CD4-positive, alpha-beta T cell (primary cell): ENCODE results near the gene STRN3. TPM values are rescaled to one million over a fixed set of nuclear protein-coding genes. Genes with fewer than 3 reads are reported as not detected.

Experiments used
- ATAC-seq: fragments of 200-7000 bp; cut with Tn5 transposase; one replicate; pipeline ENCODE4 v1.10.0; 2022; ENCODE audit warnings: mild to moderate bottlenecking; ENCODE audit not compliant: poor library complexity
- CTCF ChIA-PET: fragments of 350-600 bp; sonication (Branson Sonifier 250); formaldehyde crosslinking; loops from one replicate; lab custom pipeline; 2021; ENCODE audit warnings: antibody characterized with exemption, inconsistent platforms; lab: Charles Lee
- POLR2A ChIA-PET: fragments of 350-600 bp; sonication (Branson Sonifier 250); formaldehyde crosslinking; loops from one replicate; lab custom pipeline; 2021; ENCODE audit warnings: antibody characterized with exemption, inconsistent platforms; lab: Charles Lee
- DNase-seq, 14 experiments: peaks; one replicate each; pipeline ENCODE4 v3.0.0-alpha.2; 2013 to 2020; ENCODE audit warnings: mixed read lengths in 2 of 14
- H3K27ac ChIP-seq, 2 donors: one replicate each; pipeline versions ENCODE4 v1.5.1 to v1.7.0; 2013; ENCODE audit warnings: low read length in 2 of 2, low read depth in 1 of 2, mild to moderate bottlenecking in 1 of 2
- H3K27me3 ChIP-seq, 2 experiments: 1 replicate in 1 of 2; 2 replicates in 1 of 2; pipeline versions ENCODE4 v1.6.1 to v1.7.0; 2013; ENCODE audit warnings: low read length in 2 of 2, control low read depth in 1 of 2, mild to moderate bottlenecking in 1 of 2, moderate library complexity in 1 of 2; ENCODE audit not compliant: insufficient read depth in 2 of 2, control insufficient read depth in 1 of 2
- H3K36me3 ChIP-seq: one replicate; pipeline ENCODE4 v1.6.1; 2013; ENCODE audit warnings: low read length, control low read depth; ENCODE audit not compliant: insufficient read depth
- H3K4me1 ChIP-seq: one replicate; pipeline ENCODE4 v1.6.1; 2013; ENCODE audit warnings: low read length, control low read depth; ENCODE audit not compliant: insufficient read depth
- H3K4me3 ChIP-seq: one replicate; pipeline ENCODE4 v1.5.1; 2013; ENCODE audit warnings: mild to moderate bottlenecking, low read length, moderate library complexity
- H3K9me3 ChIP-seq, 2 experiments: 1 replicate in 1 of 2; 2 replicates in 1 of 2; pipeline versions ENCODE4 v1.6.1 to v1.7.0; 2013; ENCODE audit warnings: low read length in 2 of 2, mild to moderate bottlenecking in 2 of 2, control low read depth in 1 of 2, moderate library complexity in 1 of 2; ENCODE audit not compliant: control insufficient read depth in 1 of 2, insufficient read depth in 1 of 2
- H3K27ac Mint-ChIP-seq: one replicate; pipeline ENCODE4 v1.8.0; 2020; ENCODE audit warnings: mixed read lengths
- H3K27me3 Mint-ChIP-seq: one replicate; pipeline ENCODE4 v1.8.0; 2021; ENCODE audit warnings: mixed read lengths
- H3K36me3 Mint-ChIP-seq: one replicate; pipeline ENCODE4 v1.8.0; 2021; ENCODE audit warnings: low read depth, mixed read lengths
- H3K4me1 Mint-ChIP-seq: one replicate; pipeline ENCODE4 v1.8.0; 2021; ENCODE audit warnings: low read depth, mixed read lengths
- H3K4me3 Mint-ChIP-seq: one replicate; pipeline ENCODE4 v1.8.0; 2020; ENCODE audit warnings: mild to moderate bottlenecking, mixed read lengths
- H3K9me3 Mint-ChIP-seq: one replicate; pipeline ENCODE4 v1.8.0; 2020; ENCODE audit warnings: mixed read lengths
- intact Hi-C, 2 experiments: fragments of 100-400 bp; cut with DNase I in 1 of 2; cut with micrococcal nuclease in 1 of 2; formaldehyde crosslinking; loops; one replicate each; pipeline versions ENCODE4 v1.15.1 to v1.9.0; 2023 to 2025; cut with DNase I, micrococcal nuclease
- total RNA-seq, 174 experiments: library from RNA in 2 of 174; stranded (reverse) in 2 of 174; gene quantifications; one replicate each; pipeline ENCODE4 v1.2.3 and lab custom pipeline; 2021 to 2026
- TF ChIP-seq, protein P1 (sequence below): fragments of 200-600 bp; IDR thresholded peaks from one replicate; pipeline ENCODE4 v1.8.0; 2022; ENCODE audit warnings: antibody characterized with exemption, mild to moderate bottlenecking

STRN3 gene
- total RNA-seq, 2 experiments from 2014 or later, result 15.1 to 16.9 TPM

DNA sequence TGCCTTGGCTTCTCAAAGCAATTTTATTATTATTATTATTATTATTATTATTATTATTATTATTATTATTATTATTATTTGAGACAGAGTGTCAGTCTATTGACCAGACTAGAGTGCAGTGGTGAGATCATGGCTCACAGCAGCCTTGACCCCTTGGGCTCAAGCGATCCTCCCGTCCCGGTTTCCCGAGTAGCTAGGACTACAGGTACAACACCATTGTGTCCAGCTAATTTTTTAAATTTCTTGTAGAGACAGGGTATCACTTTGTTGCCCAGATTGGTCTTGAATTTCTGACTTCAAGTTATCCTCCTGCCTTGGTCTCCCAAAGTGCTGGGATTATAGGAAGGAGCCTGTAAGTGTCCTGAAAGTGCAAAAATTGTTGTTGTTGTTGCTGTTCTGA is 12.3 kb downstream of the STRN3 start:
- TF ChIP-seq, protein P1, sequence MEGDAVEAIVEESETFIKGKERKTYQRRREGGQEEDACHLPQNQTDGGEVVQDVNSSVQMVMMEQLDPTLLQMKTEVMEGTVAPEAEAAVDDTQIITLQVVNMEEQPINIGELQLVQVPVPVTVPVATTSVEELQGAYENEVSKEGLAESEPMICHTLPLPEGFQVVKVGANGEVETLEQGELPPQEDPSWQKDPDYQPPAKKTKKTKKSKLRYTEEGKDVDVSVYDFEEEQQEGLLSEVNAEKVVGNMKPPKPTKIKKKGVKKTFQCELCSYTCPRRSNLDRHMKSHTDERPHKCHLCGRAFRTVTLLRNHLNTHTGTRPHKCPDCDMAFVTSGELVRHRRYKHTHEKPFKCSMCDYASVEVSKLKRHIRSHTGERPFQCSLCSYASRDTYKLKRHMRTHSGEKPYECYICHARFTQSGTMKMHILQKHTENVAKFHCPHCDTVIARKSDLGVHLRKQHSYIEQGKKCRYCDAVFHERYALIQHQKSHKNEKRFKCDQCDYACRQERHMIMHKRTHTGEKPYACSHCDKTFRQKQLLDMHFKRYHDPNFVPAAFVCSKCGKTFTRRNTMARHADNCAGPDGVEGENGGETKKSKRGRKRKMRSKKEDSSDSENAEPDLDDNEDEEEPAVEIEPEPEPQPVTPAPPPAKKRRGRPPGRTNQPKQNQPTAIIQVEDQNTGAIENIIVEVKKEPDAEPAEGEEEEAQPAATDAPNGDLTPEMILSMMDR, result no peak
- no peaks in the 10 kb centered on the region for H3K27me3 Mint-ChIP-seq
- Histone ChIP-seq H3K4me3 (no peak overlapping the region), H3K27me3 (no peaks in the 10 kb centered on the region), H3K27ac (no peak overlapping the region), H3K36me3 (peaks cover 4% of the 10 kb centered on the region), H3K4me1 (peaks cover 2% of the 10 kb centered on the region), H3K9me3 (no peaks in the 10 kb centered on the region)
- peaks cover 28% of the 10 kb centered on the region for H3K4me1 Mint-ChIP-seq
- DNase-seq (no peak), ATAC-seq (no peak)
- CTCF ChIA-PET, result no interaction called here
- peaks cover 25% of the 10 kb centered on the region for H3K36me3 Mint-ChIP-seq
- no peak overlapping the region for H3K4me3 Mint-ChIP-seq
- no peak overlapping the region for H3K27ac Mint-ChIP-seq
- H3K9me3 Mint-ChIP-seq, result no peaks in the 10 kb centered on the region
- intact Hi-C loops, result no loop called here
- POLR2A ChIA-PET, result interaction anchor here (0.7 kb wide), 1 partner anchor 13 kb away, joined by 3 read pairs; no protein-coding TSS in a partner anchor

DNA sequence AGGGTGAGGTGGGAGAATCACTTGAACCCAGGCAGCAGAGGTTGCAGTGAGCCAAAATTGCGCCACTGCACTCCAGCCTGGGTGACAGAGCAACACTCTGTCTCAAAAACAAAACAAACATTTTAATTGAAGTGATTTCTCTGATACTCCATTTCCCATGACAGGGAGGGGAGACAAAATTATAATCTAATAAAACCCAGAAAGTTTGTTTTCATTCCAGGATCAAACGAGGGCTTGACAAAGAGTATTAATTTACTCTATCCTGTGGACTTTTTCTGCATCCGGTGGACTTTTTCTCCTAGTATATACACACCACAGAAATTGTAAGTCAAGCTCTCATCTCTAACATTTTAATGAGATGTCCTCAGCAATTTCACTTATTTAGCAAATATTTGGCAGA is 15.2 kb downstream of the STRN3 start:
- no peak for DNase-seq
- H3K27me3 ChIP-seq, result no peaks in the 10 kb centered on the region
- TF ChIP-seq, protein P1, result no peak
- POLR2A ChIA-PET, result no interaction called here
- ATAC-seq, result no peak
- Mint-ChIP-seq H3K27me3 (no peaks in the 10 kb centered on the region), H3K4me3 (no peak overlapping the region), H3K36me3 (peaks cover 24% of the 10 kb centered on the region), H3K4me1 (peaks cover 19% of the 10 kb centered on the region), H3K27ac (no peak overlapping the region), H3K9me3 (no peaks in the 10 kb centered on the region)
- no peak overlapping the region for H3K27ac ChIP-seq
- H3K36me3 ChIP-seq, result peaks cover 13% of the 10 kb centered on the region
- H3K9me3 ChIP-seq, result no peaks in the 10 kb centered on the region
- intact Hi-C loops, result no loop called here
- H3K4me3 ChIP-seq, result no peak overlapping the region
- peaks cover 2% of the 10 kb centered on the region for H3K4me1 ChIP-seq
- CTCF ChIA-PET, result no interaction called here

DNA sequence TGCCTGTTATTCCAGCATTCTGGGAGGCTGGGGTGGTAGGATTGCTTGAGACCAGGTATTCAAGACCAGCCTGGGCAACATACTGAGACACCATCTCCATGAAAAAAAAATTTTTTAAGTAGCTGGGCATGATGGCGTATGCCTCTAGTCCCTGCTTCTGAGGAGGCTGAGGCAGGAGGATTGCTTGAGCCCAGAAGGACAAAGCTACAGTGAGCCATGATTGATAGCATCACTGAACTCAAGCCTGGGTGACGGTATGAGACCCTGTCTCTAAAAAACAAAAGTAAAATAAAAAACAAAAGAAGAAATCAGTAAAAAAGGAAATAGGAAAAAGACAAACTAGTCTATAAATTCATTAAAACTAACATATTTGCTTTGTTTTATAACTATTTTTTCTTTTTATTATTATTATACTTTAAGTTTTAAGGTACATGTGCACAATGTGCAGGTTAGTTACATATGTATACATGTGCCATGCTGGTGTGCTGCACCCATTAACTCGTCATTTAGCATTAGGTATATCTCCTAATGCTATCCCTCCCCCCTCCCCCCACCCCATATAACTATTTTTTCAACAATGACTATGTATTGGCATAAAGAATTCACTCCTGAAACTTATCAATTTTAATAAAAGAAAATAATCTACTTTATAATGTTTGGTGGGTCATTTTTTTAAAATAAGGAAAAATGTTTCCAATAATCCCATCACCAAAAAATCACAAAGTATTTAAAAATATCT is 16.2 kb downstream of the STRN3 start:
- no peak overlapping the region for H3K27ac ChIP-seq
- CTCF ChIA-PET, result no interaction called here
- no peaks in the 10 kb centered on the region for H3K9me3 Mint-ChIP-seq
- H3K9me3 ChIP-seq, result no peaks in the 10 kb centered on the region
- no peak overlapping the region for H3K27ac Mint-ChIP-seq
- H3K4me3 Mint-ChIP-seq, result no peak overlapping the region
- no peak overlapping the region for H3K4me3 ChIP-seq
- H3K27me3 ChIP-seq, result no peaks in the 10 kb centered on the region
- H3K4me1 Mint-ChIP-seq, result peaks cover 10% of the 10 kb centered on the region
- H3K36me3 Mint-ChIP-seq, result peaks cover 32% of the 10 kb centered on the region
- intact Hi-C loops, result no loop called here
- DNase-seq, result no peak
- H3K27me3 Mint-ChIP-seq, result no peaks in the 10 kb centered on the region
- TF ChIP-seq, protein P1, result no peak
- H3K36me3 ChIP-seq, result peaks cover 17% of the 10 kb centered on the region
- H3K4me1 ChIP-seq, result no peaks in the 10 kb centered on the region
- POLR2A ChIA-PET, result no interaction called here
- no peak for ATAC-seq
